ENCODE measurements around the gene CBY1. TPM values are rescaled to one million over a fixed set of nuclear protein-coding genes. Genes with fewer than 3 reads are reported as not detected.

The CBY1 gene
- total and polyA plus RNA-seq, 10 of the 15 experiments (the other 5 are each of a cell fraction or from before 2014, with no cell fraction given): 7.3 to 18.6 (median 11.9) TPM

- TF ChIP-seq MLLT1 (IDR thresholded peaks at IDR 0.05) (no peak), SP1 (IDR thresholded peaks at IDR 0.05; ENCODE audit: low read depth, low read length) (no peak)
Measured at GRCh38 chr22:38618258-38618657, 38.2 kb upstream of the CBY1 start (continued).

- no peaks in the 10 kb centered on the region for H3K79me2 ChIP-seq (ENCODE audit: control insufficient read depth, insufficient read depth, low read length)
- RAD21 ChIA-PET (ENCODE audit: unreplicated experiment): no interaction called here
- no peak overlapping the region for H3K4me3 ChIP-seq
- no peak overlapping the region for H3K4me2 ChIP-seq (ENCODE audit: control insufficient read depth, insufficient read depth)
- H3K4me1 ChIP-seq (ENCODE audit: control insufficient read depth, insufficient read depth, low read length): no peaks in the 10 kb centered on the region
- in situ Hi-C loops (cut with MboI) (no loop called here), intact Hi-C loops (cut with micrococcal nuclease; ENCODE audit: unreplicated experiment) (no loop called here)
- H3K27me3 ChIP-seq (replicated peaks in 1 of 2; ENCODE audit: control insufficient read depth in 2 of 2, insufficient read depth in 2 of 2, low read length in 1 of 2): no peaks in the 10 kb centered on the region
- ATAC-seq (no peak), DNase-seq (ENCODE audit: low read depth, low spot score) (no peak), FAIRE-seq (no peak)
- no peaks in the 10 kb centered on the region for H4K20me1 ChIP-seq (ENCODE audit: control insufficient read depth, insufficient read depth)
- no TSS peak for BruUV-seq (replicated peaks)
- no peak for TF ChIP-seq NR2C1 (IDR thresholded peaks at IDR 0.05)
- no peak for TF ChIP-seq JUNB (IDR thresholded peaks at IDR 0.05)
- TF ChIP-seq ZNF274 (IDR thresholded peaks at IDR 0.05; ENCODE audit: insufficient read depth, insufficient read length): no peak
- no peak for TF ChIP-seq EP300 (IDR thresholded peaks at IDR 0.05; ENCODE audit: borderline replicate concordance in 1 of 2, control insufficient read depth in 1 of 2, low read depth in 2 of 2, low read length in 2 of 2)
- TF ChIP-seq REST (IDR thresholded peaks at IDR 0.05; ENCODE audit: low read depth, low read length): no peak
- WGBS (ENCODE audit: insufficient coverage, insufficient replicate concordance, low lambda C conversion rate, missing lambda C conversion rate): 77% methylated on average over 2 of the region's 2 CpGs
- H2AFZ ChIP-seq (ENCODE audit: control insufficient read depth, low read depth, low read length): no peak overlapping the region
- H3K9ac ChIP-seq (ENCODE audit: control insufficient read depth, insufficient read depth, low read length): no peak overlapping the region
- SMC1A ChIA-PET (ENCODE audit: uncharacterized antibody, unreplicated experiment): no interaction called here
- no peaks in the 10 kb centered on the region for H3K9me3 ChIP-seq (replicated peaks; ENCODE audit: control insufficient read depth, insufficient read depth, low read length)
- no peak overlapping the region for H3K27ac ChIP-seq (ENCODE audit: control insufficient read depth, insufficient read depth)
- no peaks in the 10 kb centered on the region for H3K36me3 ChIP-seq (ENCODE audit: control insufficient read depth in 2 of 2, insufficient read depth in 2 of 2, low read length in 1 of 2)
- POLR2A ChIA-PET: interaction anchor here (0.6 kb wide), 1 partner anchor 673 kb away, joined by 8 read pairs; no protein-coding TSS in a partner anchor
- CTCF ChIA-PET: interaction anchor here (0.6 kb wide), 1 partner anchor 107 kb away, joined by 4 read pairs; no protein-coding TSS in a partner anchor
Measured at GRCh38 chr22:38618682-38619081, 37.8 kb upstream of the CBY1 start.
